Astrocyte (in vitro differentiated cells and primary cell): Measurements from ENCODE around the gene TNN. TPM values are rescaled to one million over a fixed set of nuclear protein-coding genes. Genes with fewer than 3 reads are reported as not detected.

Experiments used
- DNase-seq: peaks from one replicate; pipeline ENCODE4 v3.0.0-alpha.2; 2010; ENCODE audit warnings: low read depth
- FAIRE-seq: peaks from 2 replicates; lab custom pipeline; 2011; peaks lifted over from hg19 to GRCh38; lab: Jason Lieb, UNC
- H2AFZ ChIP-seq: 2 replicates; pipeline ENCODE4 v1.6.0; 2012; ENCODE audit warnings: low read depth, low read length, inconsistent platforms
- H3K27ac ChIP-seq: 2 replicates; pipeline ENCODE4 v1.5.1; 2011; ENCODE audit warnings: low read depth, low read length, inconsistent platforms
- H3K27me3 ChIP-seq: 2 replicates; pipeline ENCODE4 v1.6.0; 2011; ENCODE audit warnings: low read length, inconsistent platforms; ENCODE audit not compliant: insufficient read depth
- H3K36me3 ChIP-seq: 2 replicates; pipeline ENCODE4 v1.5.1; 2011; ENCODE audit warnings: low read length, inconsistent platforms; ENCODE audit not compliant: insufficient read depth
- H3K4me1 ChIP-seq: 2 replicates; pipeline ENCODE4 v1.5.1; 2011; ENCODE audit warnings: low read length, inconsistent platforms; ENCODE audit not compliant: insufficient read depth
- H3K4me2 ChIP-seq: 2 replicates; pipeline ENCODE4 v1.6.0; 2012; ENCODE audit warnings: low read length, inconsistent platforms
- H3K4me3 ChIP-seq: 2 replicates; pipeline ENCODE4 v1.5.1; 2011; ENCODE audit warnings: low read depth, mild to moderate bottlenecking, low read length, inconsistent platforms; ENCODE audit not compliant: insufficient read depth
- H3K79me2 ChIP-seq: 2 replicates; pipeline ENCODE4 v1.6.0; 2012; ENCODE audit warnings: mild to moderate bottlenecking, low read length, inconsistent platforms; ENCODE audit not compliant: insufficient read depth
- H3K9ac ChIP-seq: 2 replicates; pipeline ENCODE4 v1.6.0; 2012; ENCODE audit warnings: mild to moderate bottlenecking, low read length, inconsistent platforms
- H3K9me3 ChIP-seq: 2 replicates; pipeline ENCODE4 v1.5.1; 2012; ENCODE audit warnings: low read depth, mild to moderate bottlenecking, low read length, inconsistent platforms; ENCODE audit not compliant: insufficient read depth
- H4K20me1 ChIP-seq: 2 replicates; pipeline ENCODE4 v1.6.0; 2012; ENCODE audit warnings: low read length, inconsistent platforms; ENCODE audit not compliant: insufficient read depth
- H3K27ac Mint-ChIP-seq: one replicate; pipeline ENCODE4 v1.8.0; 2021; ENCODE audit warnings: mild to moderate bottlenecking, mixed read lengths; ENCODE audit not compliant: unreplicated experiment
- H3K27me3 Mint-ChIP-seq: one replicate; pipeline ENCODE4 v1.8.0; 2021; ENCODE audit warnings: low read depth, mixed read lengths; ENCODE audit not compliant: unreplicated experiment
- H3K36me3 Mint-ChIP-seq: one replicate; pipeline ENCODE4 v1.8.0; 2021; ENCODE audit warnings: low read depth, mixed read lengths; ENCODE audit not compliant: unreplicated experiment
- H3K4me1 Mint-ChIP-seq: one replicate; pipeline ENCODE4 v1.8.0; 2021; ENCODE audit warnings: low read depth, mixed read lengths; ENCODE audit not compliant: unreplicated experiment
- H3K4me3 Mint-ChIP-seq: one replicate; pipeline ENCODE4 v1.8.0; 2021; ENCODE audit warnings: mild to moderate bottlenecking, moderate library complexity, mixed read lengths; ENCODE audit not compliant: unreplicated experiment
- H3K9me3 Mint-ChIP-seq: one replicate; pipeline ENCODE4 v1.8.0; 2021; ENCODE audit warnings: mild to moderate bottlenecking, mixed read lengths; ENCODE audit not compliant: unreplicated experiment
- CTCF ChIP-seq: IDR thresholded peaks from 2 replicates; pipeline ENCODE4 v1.5.1; 2011; ENCODE audit warnings: low read depth, mild to moderate bottlenecking, inconsistent platforms, low read length, moderate library complexity; ENCODE audit not compliant: insufficient read depth
- EZH2 ChIP-seq: IDR thresholded peaks from 2 replicates; pipeline ENCODE4 v1.6.1; 2012; ENCODE audit warnings: mild to moderate bottlenecking, low read length, inconsistent platforms; ENCODE audit not compliant: insufficient read depth
- total RNA-seq: library from RNA; stranded (reverse); gene quantifications from 2 replicates; pipeline ENCODE4 v1.2.1, GENCODE V29; 2021

The TNN gene
- total RNA-seq, 1 donor from 2014 or later: 0.16 TPM

DNA sequence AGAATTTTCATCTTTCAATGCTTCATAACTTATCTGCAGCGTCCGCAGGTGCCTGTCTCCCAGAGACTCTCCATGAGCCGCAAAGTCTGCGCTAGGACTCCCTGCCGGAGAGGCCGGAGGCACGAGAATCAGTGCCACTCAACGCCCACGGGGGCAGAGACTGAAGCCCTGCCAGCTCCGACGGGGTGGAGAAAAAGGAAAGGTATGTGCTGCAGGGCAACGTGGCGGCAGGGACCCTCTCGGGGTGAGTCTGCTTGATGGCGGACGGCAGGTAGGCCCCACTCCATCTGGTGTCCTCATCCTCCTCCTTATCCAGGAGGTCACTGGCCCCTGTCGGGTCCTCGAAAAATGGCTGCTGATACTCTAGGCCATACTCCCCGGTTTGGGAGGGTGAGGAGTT, 22.5 kb upstream of the TNN start:
- peaks cover 7% of the 10 kb centered on the region for H3K9me3 Mint-ChIP-seq
- FAIRE-seq: no peak

GRCh38 chr1:175045519-175045918, 22.1 kb upstream of the TNN start:
- no peak overlapping the region for H3K27ac Mint-ChIP-seq
- Histone ChIP-seq H3K9ac (no peak overlapping the region), H3K9me3 (no peaks in the 10 kb centered on the region), H3K36me3 (no peaks in the 10 kb centered on the region), H2AFZ (no peak overlapping the region), H3K79me2 (no peaks in the 10 kb centered on the region), H3K4me2 (no peak overlapping the region), H3K27me3 (no peaks in the 10 kb centered on the region), H4K20me1 (no peaks in the 10 kb centered on the region), H3K4me3 (no peak overlapping the region), H3K27ac (no peak overlapping the region), H3K4me1 (no peaks in the 10 kb centered on the region)
- H3K4me3 Mint-ChIP-seq: no peak overlapping the region
- peaks cover 7% of the 10 kb centered on the region for H3K9me3 Mint-ChIP-seq
- H3K27me3 Mint-ChIP-seq: peaks cover 10% of the 10 kb centered on the region
- FAIRE-seq: no peak
- TF ChIP-seq EZH2: no peak
- TF ChIP-seq CTCF: no peak
- no peaks in the 10 kb centered on the region for H3K4me1 Mint-ChIP-seq
- DNase-seq: no peak
- H3K36me3 Mint-ChIP-seq: no peaks in the 10 kb centered on the region

More for the DNA sequence above, 22.5 kb upstream of the TNN start:
- H3K4me3 ChIP-seq: no peak overlapping the region
- TF ChIP-seq CTCF (no peak), EZH2 (no peak)
- no peaks in the 10 kb centered on the region for H3K36me3 ChIP-seq
- H3K4me3 Mint-ChIP-seq: no peak overlapping the region
- no peaks in the 10 kb centered on the region for H3K27me3 ChIP-seq
- H3K9ac ChIP-seq: no peak overlapping the region
- no peak overlapping the region for H3K4me2 ChIP-seq
- peak overlapping the region; percentile 56 for H3K27ac Mint-ChIP-seq
- H2AFZ ChIP-seq: no peak overlapping the region
- H3K36me3 Mint-ChIP-seq: no peaks in the 10 kb centered on the region
- H3K4me1 ChIP-seq: no peaks in the 10 kb centered on the region
- no peaks in the 10 kb centered on the region for H3K79me2 ChIP-seq
- H3K4me1 Mint-ChIP-seq: no peaks in the 10 kb centered on the region
- DNase-seq: no peak
- H4K20me1 ChIP-seq: no peaks in the 10 kb centered on the region
- H3K27ac ChIP-seq: no peak overlapping the region
- peaks cover 14% of the 10 kb centered on the region for H3K27me3 Mint-ChIP-seq
- H3K9me3 ChIP-seq: no peaks in the 10 kb centered on the region

GRCh38 chr1:175050992-175051391, 16.6 kb upstream of the TNN start:
- no peaks in the 10 kb centered on the region for H3K79me2 ChIP-seq
- H3K4me1 ChIP-seq: no peaks in the 10 kb centered on the region
- H3K4me2 ChIP-seq: no peak overlapping the region
- no peak overlapping the region for H3K4me3 ChIP-seq
- no peaks in the 10 kb centered on the region for H3K27me3 ChIP-seq
- Mint-ChIP-seq H3K36me3 (no peaks in the 10 kb centered on the region), H3K27me3 (peaks cover 6% of the 10 kb centered on the region), H3K4me1 (peaks cover 7% of the 10 kb centered on the region), H3K27ac (no peak overlapping the region), H3K4me3 (no peak overlapping the region), H3K9me3 (peaks cover 5% of the 10 kb centered on the region)
- no peak overlapping the region for H3K27ac ChIP-seq
- DNase-seq (no peak), FAIRE-seq (no peak)
- no peaks in the 10 kb centered on the region for H4K20me1 ChIP-seq
- no peak for TF ChIP-seq CTCF
- no peak for TF ChIP-seq EZH2
- H3K36me3 ChIP-seq: no peaks in the 10 kb centered on the region
- H3K9me3 ChIP-seq: no peaks in the 10 kb centered on the region
- no peak overlapping the region for H2AFZ ChIP-seq
- no peak overlapping the region for H3K9ac ChIP-seq
